HEK293 (cell line): ENCODE results near the gene MOG.

Experiments used
- CTCF ChIA-PET: fragments of 350-600 bp; formaldehyde crosslinking; extraction: SDS; loops from one replicate; lab custom pipeline; 2021; ENCODE audit warnings: antibody characterized with exemption; lab: Yijun Ruan, JAX
- POLR2A ChIA-PET: fragments of 300-600 bp; formaldehyde crosslinking; extraction: SDS; loops from one replicate; lab custom pipeline; 2020; ENCODE audit warnings: antibody characterized with exemption, inconsistent platforms; lab: Yijun Ruan, JAX
- H3K27ac ChIP-seq: fragments of 200-500 bp; sonication (Bioruptor generic); 2 replicates; pipeline ENCODE4 v1.5.1; 2014; ENCODE audit warnings: low read depth, low read length, control low read depth, inconsistent platforms; ENCODE audit errors: extremely low read depth
- H3K36me3 ChIP-seq, 2 experiments: fragments of 200-500 bp in 1 of 2; sonication (Bioruptor generic) in 1 of 2; 1 replicate in 1 of 2; 2 replicates in 1 of 2; pipeline ENCODE4 v1.5.1; 2014 to 2017; ENCODE audit warnings: inconsistent platforms in 2 of 2, low read length in 2 of 2; ENCODE audit not compliant: control insufficient read depth in 2 of 2, insufficient read depth in 1 of 2
- H3K4me1 ChIP-seq: fragments of 200-500 bp; sonication (Bioruptor generic); 2 replicates; pipeline ENCODE4 v1.5.1; 2014; ENCODE audit warnings: mild to moderate bottlenecking, low read length, inconsistent platforms; ENCODE audit not compliant: control insufficient read depth, insufficient read depth
- H3K4me3 ChIP-seq: 2 replicates; pipeline ENCODE4 v1.5.1; 2011; ENCODE audit warnings: low read depth, mild to moderate bottlenecking, control low read depth, low read length, moderate library complexity
- H3K9me3 ChIP-seq: fragments of 200-500 bp; sonication (Bioruptor generic); 2 replicates; pipeline ENCODE4 v1.5.1; 2014; ENCODE audit warnings: low read depth, low read length, inconsistent platforms; ENCODE audit not compliant: control insufficient read depth, insufficient read depth
- EGR2 ChIP-seq: fragments of 450-650 bp; formaldehyde crosslinking; IDR thresholded peaks from 2 replicates; pipeline ENCODE4 v1.5.1; 2016; ENCODE audit warnings: low read depth, missing biosample characterization, missing genetic modification characterization
- FEZF1 ChIP-seq: fragments of 450-650 bp; formaldehyde crosslinking; IDR thresholded peaks from 2 replicates; pipeline ENCODE4 v1.5.1; 2016; ENCODE audit warnings: missing biosample characterization, missing genetic modification characterization
- GLIS1 ChIP-seq: fragments of 450-650 bp; formaldehyde crosslinking; IDR thresholded peaks from 2 replicates; pipeline ENCODE4 v1.5.1; 2016; ENCODE audit warnings: missing biosample characterization, missing genetic modification characterization
- GLIS2 ChIP-seq: fragments of 450-650 bp; formaldehyde crosslinking; IDR thresholded peaks from 2 replicates; pipeline ENCODE4 v1.5.1; 2016; ENCODE audit warnings: missing biosample characterization, missing genetic modification characterization
- KLF1 ChIP-seq: fragments of 450-650 bp; formaldehyde crosslinking; IDR thresholded peaks from 2 replicates; pipeline ENCODE4 v1.5.1; 2016; ENCODE audit warnings: missing biosample characterization, missing genetic modification characterization
- KLF8 ChIP-seq: fragments of 450-650 bp; formaldehyde crosslinking; IDR thresholded peaks from 2 replicates; pipeline ENCODE4 v1.5.1; 2016; ENCODE audit warnings: missing biosample characterization, missing genetic modification characterization
- PATZ1 ChIP-seq: fragments of 450-650 bp; formaldehyde crosslinking; IDR thresholded peaks from 2 replicates; pipeline ENCODE4 v1.5.1; 2016; ENCODE audit warnings: missing biosample characterization, missing genetic modification characterization
- PRDM4 ChIP-seq: fragments of 450-650 bp; formaldehyde crosslinking; IDR thresholded peaks from 2 replicates; pipeline ENCODE4 v1.5.1; 2017; ENCODE audit warnings: missing biosample characterization, missing genetic modification characterization
- SCRT1 ChIP-seq: fragments of 450-650 bp; formaldehyde crosslinking; IDR thresholded peaks from 2 replicates; pipeline ENCODE4 v1.5.1; 2016; ENCODE audit warnings: missing biosample characterization, missing genetic modification characterization, borderline replicate concordance
- SCRT2 ChIP-seq: fragments of 450-650 bp; formaldehyde crosslinking; IDR thresholded peaks from 2 replicates; pipeline ENCODE4 v1.5.1; 2016; ENCODE audit warnings: missing biosample characterization, missing genetic modification characterization
- SP3 ChIP-seq: fragments of 450-650 bp; formaldehyde crosslinking; IDR thresholded peaks from 2 replicates; pipeline ENCODE4 v1.5.1; 2016; ENCODE audit warnings: missing biosample characterization, missing genetic modification characterization
- ZIC2 ChIP-seq: fragments of 450-650 bp; formaldehyde crosslinking; IDR thresholded peaks from 2 replicates; pipeline ENCODE4 v1.5.1; 2016; ENCODE audit warnings: missing biosample characterization, missing genetic modification characterization
- ZNF114 ChIP-seq: fragments of 450-650 bp; formaldehyde crosslinking; IDR thresholded peaks from 2 replicates; pipeline ENCODE4 v1.5.0; 2017; ENCODE audit warnings: missing biosample characterization, missing genetic modification characterization
- ZNF132 ChIP-seq: fragments of 450-650 bp; formaldehyde crosslinking; IDR thresholded peaks from 2 replicates; pipeline ENCODE4 v1.5.1; 2017; ENCODE audit warnings: missing biosample characterization, missing genetic modification characterization, borderline replicate concordance
- ZNF146 ChIP-seq: fragments of 450-650 bp; formaldehyde crosslinking; IDR thresholded peaks from 2 replicates; pipeline ENCODE4 v1.5.1; 2016; ENCODE audit warnings: missing biosample characterization, missing genetic modification characterization
- ZNF221 ChIP-seq: fragments of 450-650 bp; formaldehyde crosslinking; IDR thresholded peaks from 2 replicates; pipeline ENCODE4 v1.5.1; 2017; ENCODE audit warnings: missing biosample characterization, missing genetic modification characterization, borderline replicate concordance
- ZNF266 ChIP-seq: fragments of 450-650 bp; formaldehyde crosslinking; IDR thresholded peaks from 2 replicates; pipeline ENCODE4 v1.5.1; 2016; ENCODE audit warnings: missing biosample characterization, missing genetic modification characterization, low read depth
- ZNF274 ChIP-seq, 2 experiments: fragments of 200-500 bp in 1 of 2; fragments of 450-650 bp in 1 of 2; sonication (Bioruptor generic) in 1 of 2; formaldehyde crosslinking in 1 of 2; IDR thresholded peaks; 2 replicates each; pipeline versions ENCODE4 v1.5.1 to v1.6.1; 2014 to 2016; ENCODE audit warnings: borderline replicate concordance in 1 of 2, inconsistent platforms in 1 of 2, low read length in 1 of 2, missing biosample characterization in 1 of 2, missing genetic modification characterization in 1 of 2
- ZNF335 ChIP-seq: fragments of 450-650 bp; formaldehyde crosslinking; conservative IDR thresholded peaks from 2 replicates; pipeline ENCODE4 v1.5.1; 2016; ENCODE audit warnings: missing biosample characterization, missing genetic modification characterization
- ZNF341 ChIP-seq: fragments of 450-650 bp; formaldehyde crosslinking; IDR thresholded peaks from 2 replicates; pipeline ENCODE4; 2016; ENCODE audit warnings: low read depth, missing biosample characterization, missing genetic modification characterization
- ZNF354C ChIP-seq: fragments of 450-650 bp; formaldehyde crosslinking; IDR thresholded peaks from 2 replicates; pipeline ENCODE4 v1.5.1; 2016; ENCODE audit warnings: missing biosample characterization, missing genetic modification characterization, low read depth, borderline replicate concordance
- ZNF449 ChIP-seq: fragments of 450-650 bp; formaldehyde crosslinking; IDR thresholded peaks from 2 replicates; pipeline ENCODE4 v1.5.1; 2017; ENCODE audit warnings: missing biosample characterization, mild to moderate bottlenecking, missing genetic modification characterization, moderate library complexity
- ZNF561 ChIP-seq: fragments of 450-650 bp; IDR thresholded peaks from 2 replicates; pipeline ENCODE4 v1.5.1; 2018; ENCODE audit warnings: missing biosample characterization, missing genetic modification characterization, borderline replicate concordance
- ZNF624 ChIP-seq: fragments of 450-650 bp; formaldehyde crosslinking; IDR thresholded peaks from 2 replicates; pipeline ENCODE4 v1.5.1; 2017; ENCODE audit warnings: missing biosample characterization, missing genetic modification characterization
- ZNF692 ChIP-seq: fragments of 450-650 bp; formaldehyde crosslinking; IDR thresholded peaks from 2 replicates; pipeline ENCODE4 v1.5.1; 2016; ENCODE audit warnings: missing biosample characterization, missing genetic modification characterization
- ZXDB ChIP-seq: fragments of 450-650 bp; formaldehyde crosslinking; IDR thresholded peaks from 2 replicates; pipeline ENCODE4 v1.5.1; 2016; ENCODE audit warnings: missing biosample characterization, missing genetic modification characterization

The MOG gene

GRCh38 chr6:29631860-29632731 lies 24.8 kb upstream of the MOG start (continued):
- no peak for TF ChIP-seq ZNF274 (IDR thresholded peaks at IDR 0.05; ENCODE audit: low read length)
- TF ChIP-seq ZNF274 (tag by site-specific recombination; IDR thresholded peaks at IDR 0.05; ENCODE audit: borderline replicate concordance), result no peak
- TF ChIP-seq ZIC2 (tag by site-specific recombination), result peak; percentile 58
- peak; percentile 78 for TF ChIP-seq SP3 (tag by site-specific recombination)
- TF ChIP-seq GLIS1 (tag by site-specific recombination), result peak; percentile 66
- peak; percentile 93; the same call in 1 of the 2 replicates for TF ChIP-seq GLIS2 (tag by site-specific recombination)
- peak; percentile 66 for TF ChIP-seq EGR2 (tag by site-specific recombination)

GRCh38 chr6:29632789-29633533 lies 23.9 kb upstream of the MOG start, which contains the start of gene GABBR1:
GABBR1 (minus strand) TSS chr6:29633183; CDS start chr6:29632385, 798 bp downstream.
- CTCF ChIA-PET, result interaction anchor here (0.6 to 2.8 kb wide), 9 partner anchors 11 to 1003 kb away, joined by 3 to 32 read pairs (median 4); no protein-coding TSS in a partner anchor
- TF ChIP-seq ZNF132 (no peak), PATZ1 (tag by site-specific recombination) (peak; percentile 97), KLF1 (peak; percentile 98), ZNF449 (no peak), FEZF1 (tag by site-specific recombination) (no peak), SCRT1 (no peak), KLF8 (tag by site-specific recombination) (peak; percentile 96), ZNF624 (tag by site-specific recombination) (no peak), ZNF266 (tag by site-specific recombination) (no peak), ZNF146 (tag by site-specific recombination) (peak; percentile 8; the same call in 1 of the 2 replicates), ZNF221 (tag by site-specific recombination) (no peak), PRDM4 (no peak), ZNF341 (peak; percentile 86), SCRT2 (tag by site-specific recombination) (no peak), ZNF335 (tag by site-specific recombination) (peak; percentile 33; the same call in 1 of the 2 replicates), ZNF692 (no peak), ZNF354C (tag by site-specific recombination) (no peak), ZNF114 (tag by site-specific recombination) (no peak), ZXDB (tag by site-specific recombination) (peak; percentile 46; the same call in 1 of the 2 replicates), ZNF561 (tag by site-specific recombination) (0 out of 2 replicates have a peak, but pooled peaks have one; percentile 35), GLIS1 (tag by site-specific recombination) (peak; percentile 57)

More at GRCh38 chr6:29632789-29633533, 23.9 kb upstream of the MOG start, which contains the start of gene GABBR1:
- POLR2A ChIA-PET, result interaction anchor here (0.5 to 2.2 kb wide), 15 partner anchors 9 to 743 kb away, joined by 3 to 34 read pairs (median 4); no protein-coding TSS in a partner anchor
- H3K4me1 ChIP-seq, result peaks cover 4% of the 10 kb centered on the region; the same call in 1 of the 2 replicates
- peak within 1 kb of the TSS; percentile 77 for H3K4me3 ChIP-seq
- H3K9me3 ChIP-seq, result no peaks in the 10 kb centered on the region
- peak within 1 kb of the TSS; percentile 42; the same call in 1 of the 2 replicates for H3K27ac ChIP-seq
- peaks cover 0 to 11% of the 10 kb centered on the region in 2 experiments; a peak in 1 of 3 replicates for H3K36me3 ChIP-seq
